GM11168 (cell line): ENCODE data around the gene ROR2.
"Not testable (repeated sequence)": the region's sequence is repeated elsewhere in the genome, so short reads cannot be mapped to it uniquely, and the experiment has no call there.

Experiments used
- in situ Hi-C: fragments of 300-500 bp; cut with MboI; formaldehyde crosslinking; loops from one replicate; pipeline ENCODE4 v1.12.0; 2022; ENCODE audit warnings: low sequenced_read_pairs; ENCODE audit not compliant: unreplicated experiment

ROR2 gene

DNA sequence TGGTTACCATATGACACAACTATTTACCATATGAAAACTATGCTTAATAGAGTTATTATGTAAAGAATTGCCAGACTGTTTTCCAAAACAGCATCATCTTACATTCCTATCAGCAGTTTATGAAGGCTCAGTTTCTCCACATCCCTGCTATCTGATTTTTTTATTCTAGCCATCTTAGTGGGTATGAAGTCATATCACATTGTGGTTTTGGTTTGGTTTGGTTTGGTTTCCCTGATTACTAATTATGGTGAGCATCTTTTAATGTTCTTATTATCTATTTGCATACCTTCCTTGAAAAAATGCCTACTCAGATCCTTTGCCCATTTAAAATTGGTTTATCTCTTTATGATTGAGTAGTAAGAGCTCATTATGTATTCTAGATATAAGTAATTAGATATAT lies 327.0 kb downstream of the ROR2 start:
- in situ Hi-C loops: no loop called here

DNA sequence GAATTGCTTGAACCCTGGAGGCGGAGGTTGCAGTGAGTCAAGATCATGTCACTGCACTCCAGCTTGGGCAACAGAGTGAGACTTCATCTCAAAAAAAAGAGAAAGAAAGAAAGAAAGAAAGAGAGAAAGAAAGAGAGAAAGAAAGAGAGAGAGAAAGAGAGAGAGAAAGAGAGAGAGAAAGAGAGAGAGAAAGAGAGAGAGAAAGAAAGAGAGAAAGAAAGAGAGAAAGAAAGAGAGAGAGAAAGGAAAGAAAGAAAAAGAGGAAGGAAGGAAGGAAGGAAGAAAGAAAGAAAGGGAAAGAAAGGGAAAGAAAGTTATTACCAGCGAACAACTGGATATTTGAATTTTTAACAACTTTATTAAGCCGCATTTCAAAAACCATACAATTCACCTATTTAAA lies 327.9 kb downstream of the ROR2 start:
- in situ Hi-C loops: not testable (repeated sequence)

DNA sequence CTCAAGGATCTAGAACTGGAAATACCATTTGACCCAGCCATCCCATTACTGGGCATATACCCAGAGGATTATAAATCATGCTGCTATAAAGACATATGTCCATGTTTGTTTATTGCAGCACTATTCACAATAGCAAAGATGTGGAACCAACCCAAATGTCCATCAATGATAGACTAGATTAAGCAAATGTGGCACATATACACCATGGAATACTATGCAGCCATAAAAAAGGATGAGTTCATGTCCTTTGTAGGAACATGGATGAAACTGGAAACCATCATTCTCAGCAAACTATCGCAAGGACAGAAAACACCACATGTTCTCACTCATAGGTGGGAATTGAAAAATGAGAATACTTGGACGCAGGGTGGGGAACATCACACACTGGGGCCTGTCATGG lies 336.0 kb downstream of the ROR2 start:
- in situ Hi-C loops: not testable (repeated sequence)

DNA sequence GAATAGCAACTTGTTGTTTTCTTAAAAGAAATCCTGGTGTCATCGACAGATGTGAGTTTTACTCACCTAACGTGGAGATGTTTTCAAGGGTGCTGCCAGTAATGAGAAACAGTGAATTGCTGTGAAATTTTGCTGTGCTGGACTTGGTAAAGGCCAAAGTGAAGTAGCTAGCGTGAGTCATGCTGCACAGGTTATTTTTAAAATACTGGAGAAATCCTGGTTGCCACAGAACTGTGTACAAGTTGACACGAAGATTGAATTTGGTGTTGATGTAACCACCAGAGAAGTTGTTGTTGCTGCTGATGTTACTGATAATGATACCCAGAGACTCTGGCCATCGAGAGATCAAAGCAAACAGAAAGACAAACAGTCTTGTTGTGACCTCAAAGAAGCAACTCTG lies 338.4 kb downstream of the ROR2 start:
- in situ Hi-C loops: no loop called here

DNA sequence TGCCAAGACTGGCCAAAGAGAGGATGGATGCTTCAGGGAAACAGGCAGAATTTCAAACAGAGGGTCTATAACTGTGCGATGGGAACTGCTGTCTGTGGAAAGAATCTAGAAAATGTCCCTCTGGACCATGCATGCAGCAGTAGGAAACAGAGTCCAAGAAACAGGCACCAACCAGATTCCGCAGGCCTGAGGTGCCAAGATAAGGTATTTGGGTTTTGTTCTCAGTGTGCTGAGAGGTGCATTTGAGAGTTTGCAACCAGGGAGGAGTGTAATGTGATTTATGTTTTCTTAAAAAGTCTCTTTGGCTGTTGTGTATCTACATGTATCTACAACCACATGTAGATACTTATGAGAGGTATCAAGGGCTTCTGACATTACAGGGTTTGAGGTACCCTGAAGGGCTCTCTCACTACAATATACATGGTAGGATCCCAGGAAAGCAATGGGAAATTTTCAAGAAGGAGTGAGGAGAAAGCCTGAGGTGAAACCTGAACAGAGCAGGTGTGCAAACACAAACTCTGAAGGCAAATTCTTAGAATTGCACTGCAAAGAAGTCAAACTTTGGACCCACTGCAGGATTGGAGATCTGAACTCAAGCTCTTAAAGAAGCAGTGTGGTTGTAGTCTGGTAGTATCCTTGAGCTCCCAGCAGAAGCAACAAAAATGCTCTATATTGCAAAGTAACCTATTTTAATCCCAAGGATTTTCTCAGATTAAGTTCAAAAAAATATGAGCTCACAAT lies 343.6 kb downstream of the ROR2 start:
- in situ Hi-C loops: no loop called here

DNA sequence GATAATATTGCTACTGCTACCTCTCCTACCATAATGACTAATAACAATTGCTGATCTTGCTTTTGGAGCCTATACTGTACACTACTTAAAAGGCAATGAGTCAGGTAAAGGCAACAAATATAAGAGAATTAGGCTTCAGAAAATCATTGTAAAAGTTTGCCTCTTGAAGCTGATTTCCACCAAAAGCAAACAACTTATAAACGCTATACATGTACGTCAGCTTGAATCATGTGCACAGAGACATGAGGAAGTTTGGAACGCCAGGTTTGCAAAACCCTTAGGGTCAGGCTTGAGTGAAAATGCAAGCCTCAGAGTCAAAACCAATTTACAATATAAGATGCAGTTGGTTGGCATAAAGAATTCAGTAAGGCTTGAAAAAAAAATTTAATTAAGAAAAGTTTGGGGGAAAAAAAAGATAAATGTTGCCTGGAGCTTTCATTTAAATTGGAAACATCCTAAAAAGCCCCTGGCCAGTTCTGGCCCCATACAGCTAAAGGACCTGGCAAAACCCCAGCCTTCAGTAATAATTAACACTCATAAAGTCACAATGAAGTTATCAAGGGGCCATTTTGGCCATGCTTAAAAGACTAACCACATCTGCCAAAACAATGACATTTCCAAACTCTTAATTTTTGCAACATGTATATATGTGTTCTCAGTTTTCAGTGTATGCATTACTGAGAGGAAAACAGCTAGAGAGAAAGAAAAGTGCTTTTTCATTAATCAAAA lies 345.4 kb downstream of the ROR2 start:
- in situ Hi-C loops: no loop called here

DNA sequence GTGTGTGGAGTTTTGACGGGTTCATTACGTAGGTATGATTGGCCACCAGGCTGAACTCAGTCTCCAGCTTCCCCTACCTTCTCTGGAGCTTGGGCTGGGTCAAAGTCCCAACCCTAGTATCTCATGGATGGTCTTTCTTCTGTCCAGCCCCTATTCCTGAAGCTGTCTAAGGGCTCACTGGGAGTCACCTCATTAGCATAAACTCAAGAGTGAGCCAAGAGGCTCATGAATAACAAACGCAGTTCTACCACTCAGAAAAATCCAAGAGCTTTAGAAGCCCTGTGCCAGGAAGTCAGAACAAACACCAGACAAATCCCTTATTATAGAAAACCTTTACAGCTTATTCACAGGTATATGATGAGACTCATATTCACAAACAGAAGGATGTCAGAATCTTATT lies 346.1 kb downstream of the ROR2 start:
- in situ Hi-C loops: no loop called here

DNA sequence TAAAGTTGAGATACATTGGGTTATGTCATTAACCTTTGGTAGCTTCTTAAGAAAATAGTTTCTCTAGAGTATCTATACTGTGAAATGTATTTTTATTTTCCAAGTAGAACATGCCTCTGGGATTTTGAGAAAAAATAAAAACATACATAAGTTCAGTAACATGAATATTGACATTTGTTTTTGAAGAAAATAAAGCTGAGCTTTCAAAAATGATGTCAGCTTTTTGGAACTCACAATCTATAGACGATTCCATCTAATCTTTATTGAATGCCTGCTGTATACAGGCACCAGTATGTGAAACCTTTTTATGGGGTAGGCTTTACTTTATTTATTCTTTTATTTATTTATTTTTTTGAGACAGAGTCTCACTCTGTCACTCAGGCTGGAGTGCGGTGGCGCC lies 350.5 kb downstream of the ROR2 start:
- in situ Hi-C loops: no loop called here

DNA sequence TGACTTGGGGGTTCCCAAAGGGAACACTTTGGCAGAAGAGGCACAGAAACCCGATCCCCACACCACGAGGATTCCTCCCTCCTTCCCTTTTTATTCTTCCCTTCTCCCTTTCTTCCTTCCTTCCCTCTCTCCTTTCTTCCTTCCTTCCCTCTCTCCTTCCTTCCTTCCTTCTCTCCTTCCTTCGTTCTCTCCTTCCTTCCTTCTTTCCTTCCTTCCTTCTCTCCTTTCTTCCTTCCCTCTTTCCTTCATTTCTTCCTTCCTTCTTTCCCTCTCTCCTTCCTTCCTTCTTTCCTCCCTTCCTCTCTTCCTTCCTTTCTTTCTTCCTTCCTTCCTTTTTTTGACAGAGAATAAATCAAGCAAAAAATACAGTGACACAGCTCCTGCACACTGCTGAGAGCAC lies 358.4 kb downstream of the ROR2 start:
- in situ Hi-C loops: no loop called here

DNA sequence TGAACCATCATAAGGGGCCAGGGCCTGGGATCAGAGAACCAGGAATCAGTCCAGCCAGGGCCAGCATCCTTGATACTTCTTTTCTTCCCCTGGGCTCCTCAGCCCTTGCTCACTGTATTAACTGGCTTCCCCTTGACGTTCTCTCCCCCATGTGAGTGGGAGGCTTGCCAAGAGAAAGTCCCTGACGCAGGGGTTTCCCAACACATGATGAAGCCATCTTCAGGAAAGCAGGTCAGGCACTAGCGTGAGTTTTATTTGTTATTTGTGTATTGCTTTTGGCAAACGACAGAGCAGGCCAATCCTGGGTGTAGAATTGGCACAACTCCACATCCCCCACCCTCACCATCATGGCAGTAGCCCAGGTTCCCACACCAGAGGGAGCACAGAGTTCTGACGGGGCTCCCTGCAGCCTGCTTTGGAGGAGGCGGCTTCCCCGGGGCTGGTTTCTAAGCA lies 360.9 kb downstream of the ROR2 start:
- in situ Hi-C loops: no loop called here

DNA sequence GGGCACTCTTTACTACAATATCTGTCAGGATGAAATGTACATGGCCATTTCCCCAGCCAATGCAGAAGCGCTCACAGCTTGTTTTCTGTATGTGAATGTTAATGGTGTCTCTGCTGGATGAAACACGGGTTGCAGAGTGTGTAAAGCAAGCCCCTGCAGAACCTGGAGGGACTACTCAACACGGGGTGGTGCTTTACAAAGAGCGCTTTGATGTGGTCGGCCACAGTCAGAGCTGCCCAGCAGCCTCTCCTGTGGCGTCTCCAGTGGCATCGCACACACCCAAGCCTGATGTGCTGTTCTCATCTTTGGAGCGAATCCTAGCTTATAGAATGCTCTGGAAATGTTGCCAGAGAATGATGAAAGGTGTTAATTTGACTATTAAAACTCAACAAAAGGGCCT lies 363.7 kb downstream of the ROR2 start:
- in situ Hi-C loops: no loop called here

DNA sequence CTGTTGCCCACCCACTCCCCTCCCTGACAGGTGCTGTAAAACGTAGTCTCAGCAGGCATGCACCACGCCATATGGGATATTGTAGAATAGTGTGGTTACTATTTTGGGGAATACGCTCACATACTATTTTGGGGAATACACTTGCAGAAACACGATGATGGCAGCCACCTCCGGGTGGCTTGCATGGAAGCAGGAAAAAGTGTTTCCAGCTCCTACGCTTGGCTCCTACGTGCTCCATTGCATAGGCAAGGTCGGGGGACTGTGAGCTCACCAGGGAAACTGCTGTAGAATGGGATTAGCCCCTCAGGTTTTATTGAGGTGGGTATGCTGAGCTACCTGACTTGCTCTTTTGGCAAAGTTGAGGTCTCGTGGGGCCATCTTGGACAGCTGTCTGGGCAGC lies 366.1 kb downstream of the ROR2 start:
- in situ Hi-C loops: no loop called here

DNA sequence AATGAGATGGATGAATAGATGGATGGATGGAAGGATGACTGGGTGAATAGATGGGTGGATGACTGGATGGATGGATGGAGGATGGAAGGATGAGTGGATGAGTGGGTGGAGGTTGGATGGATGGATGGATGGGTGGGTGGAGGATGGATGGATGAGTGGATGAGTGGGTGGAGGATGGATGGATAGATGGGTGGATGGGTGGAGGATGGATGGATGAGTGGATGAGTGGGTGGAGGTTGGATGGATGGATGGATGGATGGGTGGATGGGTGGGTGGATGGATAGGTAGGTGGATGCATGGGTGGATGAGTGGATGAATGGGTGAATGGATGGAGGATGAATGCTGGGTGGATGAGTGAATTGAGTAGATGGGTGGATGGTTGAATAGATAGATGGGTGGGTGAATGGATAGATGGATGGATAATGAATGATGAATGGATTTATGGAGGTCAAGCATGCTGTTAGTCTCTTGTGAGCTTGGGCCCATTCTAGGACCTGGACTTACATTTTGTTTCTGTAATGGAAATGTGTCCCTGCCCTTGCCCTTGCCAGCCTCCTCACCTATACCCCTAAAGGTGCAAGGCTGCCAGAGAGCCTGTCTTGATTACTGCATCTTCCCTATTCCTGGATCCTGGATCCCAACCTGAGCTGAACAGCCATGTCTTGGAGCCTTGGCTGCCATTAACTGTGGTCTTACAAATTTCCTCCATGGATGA lies 366.7 kb downstream of the ROR2 start:
- in situ Hi-C loops: no loop called here

DNA sequence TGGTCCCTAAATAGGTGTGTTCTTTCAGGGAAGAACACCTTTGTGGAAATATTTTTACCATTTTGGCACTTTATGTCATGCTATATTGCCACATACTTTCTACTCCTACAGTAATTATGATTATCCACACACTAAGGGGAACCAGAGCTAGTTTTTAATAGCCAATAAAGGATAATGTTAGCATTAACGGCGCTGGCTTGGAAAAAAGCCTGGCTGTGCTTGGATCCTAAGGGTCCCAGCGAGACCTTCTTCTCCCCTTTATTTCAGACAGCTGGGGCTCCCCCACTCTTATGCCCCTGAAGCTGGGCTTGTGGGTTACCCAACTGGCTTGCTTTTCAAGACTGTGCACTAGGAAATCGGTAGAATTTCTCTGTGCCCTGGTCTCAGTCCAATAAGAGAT lies 367.8 kb downstream of the ROR2 start:
- in situ Hi-C loops: no loop called here

DNA sequence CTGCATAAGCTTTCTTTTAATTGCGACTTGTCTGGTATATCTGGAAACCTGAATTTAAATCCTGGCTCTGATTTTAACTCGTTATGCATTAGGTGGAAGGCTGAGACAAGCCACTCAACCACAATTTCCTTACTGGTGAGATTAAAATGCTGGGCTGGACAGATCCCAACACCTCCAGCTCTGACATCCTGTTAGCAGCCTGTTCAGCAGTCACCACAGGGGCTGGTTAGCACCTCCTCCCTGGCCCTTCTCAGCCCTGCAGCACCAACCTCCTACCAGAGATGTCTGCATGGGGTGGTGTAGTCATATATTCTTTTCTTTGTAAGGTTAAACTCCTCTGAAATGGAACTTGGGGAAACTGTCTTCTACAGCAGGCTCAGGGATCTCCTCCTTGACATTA lies 369.9 kb downstream of the ROR2 start:
- in situ Hi-C loops: no loop called here

DNA sequence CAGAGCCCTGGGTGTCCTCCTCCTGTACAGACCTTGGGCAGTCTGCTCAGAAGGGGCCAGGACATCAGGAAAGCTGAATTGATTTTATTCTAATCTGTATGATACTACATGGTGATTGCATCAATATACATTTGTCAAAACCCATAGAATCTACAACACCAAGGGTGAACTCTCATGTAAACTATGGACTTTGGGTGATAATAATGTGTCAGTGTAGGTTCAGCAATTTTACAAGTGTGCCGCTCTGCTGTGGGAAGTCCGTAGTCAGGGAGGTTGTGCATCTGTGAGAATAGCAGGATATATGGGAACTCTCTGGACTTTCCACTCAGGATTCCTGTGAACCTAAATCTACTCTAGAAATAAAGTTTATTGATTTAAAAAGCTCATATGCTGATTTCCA lies 371.1 kb downstream of the ROR2 start:
- in situ Hi-C loops: no loop called here

DNA sequence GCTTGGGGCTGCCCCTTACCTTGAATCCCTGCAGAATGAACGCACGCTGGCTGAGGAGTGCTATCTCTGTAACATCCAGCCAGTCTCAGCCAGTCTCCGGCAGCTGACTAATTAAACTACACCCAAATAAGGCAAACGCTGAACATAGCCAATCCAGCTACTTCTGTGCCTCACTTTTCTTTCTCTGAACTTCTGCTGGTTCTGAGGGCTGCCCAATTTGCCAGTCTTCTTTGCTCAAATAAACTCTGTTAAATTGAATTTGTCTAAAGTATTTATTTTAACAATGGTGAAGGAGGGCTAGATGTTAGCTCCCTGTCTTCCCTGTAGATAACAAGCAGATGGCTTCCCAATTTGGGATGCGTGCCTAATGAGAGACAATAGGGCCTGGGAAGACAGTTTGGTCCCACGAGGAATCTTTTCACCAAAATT lies 372.4 kb downstream of the ROR2 start:
- in situ Hi-C loops: no loop called here

DNA sequence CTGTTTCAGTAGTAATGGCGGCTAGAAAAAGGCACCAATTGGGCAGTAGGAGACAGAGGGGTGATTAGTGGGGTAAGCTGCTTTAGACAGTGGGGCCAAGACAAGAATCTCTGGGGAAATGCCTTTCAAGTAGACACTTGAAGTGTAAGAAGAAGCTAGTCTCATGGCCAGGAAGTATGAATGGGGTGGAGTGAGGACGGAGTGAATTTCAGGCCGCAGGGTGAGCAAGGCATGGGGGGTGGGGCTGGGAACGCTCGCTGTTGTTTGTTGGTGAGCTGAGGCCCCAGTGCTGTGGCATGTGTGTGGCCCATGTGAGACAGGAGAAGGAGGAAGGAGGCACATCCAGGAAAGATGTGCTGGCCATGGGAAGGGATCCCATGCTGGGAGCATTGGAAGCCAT lies 377.2 kb downstream of the ROR2 start:
- in situ Hi-C loops: no loop called here

DNA sequence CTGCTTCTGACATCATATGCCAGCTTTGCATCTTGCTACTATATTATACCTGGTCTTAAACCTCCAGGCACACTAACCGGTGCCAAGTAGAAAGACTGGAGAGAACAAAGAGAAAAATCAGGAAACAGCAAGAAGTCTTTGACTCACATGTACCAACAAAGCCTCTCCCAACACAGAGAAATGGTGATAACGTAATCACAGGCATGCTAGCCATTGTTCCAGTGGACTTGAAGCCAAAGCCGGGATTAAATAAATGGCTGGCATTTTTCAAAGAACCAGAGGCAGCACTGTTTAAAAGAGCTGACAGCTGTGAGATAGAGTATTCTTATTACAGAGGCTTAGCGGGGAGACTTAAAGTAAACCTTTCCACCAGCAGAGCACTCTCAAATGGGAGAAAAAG lies 378.0 kb downstream of the ROR2 start:
- in situ Hi-C loops: no loop called here

DNA sequence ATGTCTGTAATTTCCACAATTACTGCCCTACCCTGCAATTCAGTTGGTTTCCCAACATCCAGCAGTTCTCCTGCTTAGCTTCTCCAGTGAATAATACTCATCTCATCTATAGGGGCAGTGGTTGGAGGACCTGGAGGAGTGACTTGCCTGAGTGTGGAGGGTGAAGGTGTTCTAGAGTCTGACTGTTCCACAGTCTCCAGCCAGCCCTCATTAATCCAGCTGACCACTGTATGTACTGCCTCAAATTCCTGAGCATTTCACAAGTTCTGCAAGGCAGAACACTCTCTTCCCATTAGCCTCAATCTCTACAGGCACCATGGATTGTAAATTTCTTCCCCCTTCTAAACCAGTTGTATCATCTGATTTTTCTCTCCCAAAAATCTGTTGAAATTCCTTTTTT lies 379.0 kb downstream of the ROR2 start:
- in situ Hi-C loops: no loop called here

DNA sequence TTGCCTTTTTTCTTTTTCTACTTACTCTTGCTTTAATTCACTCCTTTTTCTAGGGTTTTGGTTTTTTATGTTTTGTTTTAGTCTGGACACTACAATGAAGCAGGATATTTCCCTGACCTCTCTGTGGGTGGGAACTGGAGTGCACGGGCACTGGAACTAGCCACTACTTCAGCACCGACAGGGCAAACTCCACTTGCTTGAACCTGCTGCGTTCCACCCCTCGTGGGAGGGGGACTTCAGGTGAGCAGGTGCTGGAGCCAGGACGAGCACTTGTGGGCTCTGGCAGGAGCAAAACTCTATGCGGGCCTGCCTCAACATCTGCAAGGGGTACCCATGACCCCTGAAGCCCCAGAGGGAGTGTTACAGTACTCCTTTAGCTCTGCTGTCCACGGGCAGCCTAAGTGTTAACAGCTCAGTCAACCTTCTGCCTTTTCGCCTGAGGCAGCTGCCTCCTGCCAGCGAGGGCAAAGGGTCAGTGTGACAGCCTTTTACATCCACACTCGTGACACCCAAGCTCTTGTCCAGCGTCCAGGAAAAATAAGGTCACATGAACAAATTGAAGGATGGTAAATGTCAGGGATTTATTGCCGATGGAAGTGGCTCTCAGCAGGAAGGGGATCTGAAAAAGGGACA lies 382.3 kb downstream of the ROR2 start:
- in situ Hi-C loops: no loop called here
